CD1c-positive myeloid dendritic cell (primary cell): ENCODE data around the gene SPATA19.
A peak's percentile ranks its signal among the peaks of the same experiment; 100 is the strongest.

Experiments used
- DNase-seq: peaks from one replicate; pipeline ENCODE4 v3.0.0-alpha.2; 2016; ENCODE audit errors: extremely low spot score

Gene SPATA19

DNA sequence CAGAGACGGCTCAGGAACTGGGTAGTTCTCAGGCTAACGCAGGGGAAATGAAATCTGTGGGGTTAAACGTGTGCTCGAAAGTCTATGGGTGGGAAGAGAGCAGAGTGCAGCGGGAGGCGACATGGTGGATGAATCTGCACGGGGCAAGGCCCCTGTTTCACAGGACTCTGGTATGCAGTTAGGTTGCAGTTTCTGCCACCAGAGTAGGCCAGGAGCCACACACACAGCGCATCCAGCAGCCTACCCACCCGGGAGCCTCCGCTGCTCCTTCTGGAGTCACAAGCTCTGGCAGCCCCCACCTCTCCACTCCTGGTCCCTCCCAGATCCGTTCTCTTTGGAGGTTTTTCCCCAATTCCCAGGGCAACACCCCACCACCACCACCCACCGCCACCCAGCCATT is 27.0 kb downstream of the SPATA19 start:
- no peak for DNase-seq

DNA sequence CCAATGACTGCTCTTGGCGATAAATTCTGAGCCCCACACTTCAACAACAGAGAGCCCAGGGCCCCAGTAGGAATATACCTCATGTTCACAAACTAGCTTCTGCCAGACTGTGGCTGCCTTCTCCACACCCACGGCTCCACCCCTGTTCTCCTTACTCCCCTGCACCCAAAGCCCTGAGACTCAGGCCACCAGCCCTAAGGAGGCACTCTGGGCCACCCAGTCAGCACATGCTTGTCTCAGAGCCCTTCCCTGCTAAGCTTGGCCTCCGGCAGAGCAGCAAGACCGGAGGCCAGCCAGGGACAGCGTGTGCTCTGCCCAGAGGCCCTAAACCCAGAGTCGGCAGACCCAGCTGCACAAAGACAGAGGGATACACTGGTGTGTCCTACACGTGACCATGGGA is 27.9 kb downstream of the SPATA19 start:
- no peak for DNase-seq

DNA sequence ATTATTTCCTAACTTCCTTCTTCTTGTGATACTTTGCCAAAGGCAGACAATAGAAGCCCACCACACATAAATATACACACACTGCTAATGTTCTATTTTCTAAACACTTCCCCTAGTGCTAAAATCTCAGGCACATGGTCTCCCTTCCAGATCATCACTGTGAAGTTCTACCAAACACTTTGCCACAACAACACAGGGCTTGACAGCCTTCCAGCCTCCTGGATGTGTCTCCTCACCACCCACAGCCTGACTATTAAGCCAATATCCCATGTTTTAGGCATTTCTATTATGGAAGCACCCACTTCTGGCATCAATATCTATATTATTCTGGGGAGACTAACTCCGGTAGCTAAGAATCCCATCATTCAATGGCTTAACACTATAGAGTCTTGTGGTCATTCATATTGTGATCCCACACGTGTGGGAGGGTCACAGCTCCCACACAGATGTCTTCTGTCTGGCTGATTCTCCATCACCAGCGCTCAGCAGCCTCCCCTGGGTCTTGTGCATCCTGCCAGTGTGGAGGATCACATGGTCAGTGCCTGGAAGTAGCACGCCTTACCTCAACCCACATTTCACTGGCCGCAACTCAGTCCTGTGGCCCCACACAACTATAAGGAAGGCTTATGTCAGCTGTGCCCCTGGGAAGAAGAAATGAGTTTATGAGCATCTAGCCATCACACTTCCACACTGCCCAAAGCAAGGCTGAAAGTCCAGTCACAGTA is 29.0 kb downstream of the SPATA19 start:
- no peak for DNase-seq

DNA sequence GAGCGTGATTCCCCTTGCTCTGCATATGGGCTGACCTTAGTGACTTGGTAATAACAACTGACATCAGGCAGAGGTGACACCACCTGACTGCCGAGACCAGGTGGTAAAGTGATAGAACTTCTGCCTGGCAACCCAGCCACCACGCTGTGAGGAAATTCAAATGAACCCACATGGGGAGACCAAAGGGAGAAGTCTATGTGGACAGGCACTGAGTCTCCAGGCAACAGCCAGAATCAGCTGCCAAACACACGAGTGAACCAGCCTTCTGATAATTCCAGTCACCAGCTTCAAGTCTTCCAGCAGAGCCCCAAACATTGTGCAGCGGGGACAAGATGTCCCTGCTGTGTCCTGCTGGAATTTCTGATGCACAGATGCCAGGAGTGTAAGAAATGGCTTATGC is 29.7 kb downstream of the SPATA19 start:
- no peak for DNase-seq

DNA sequence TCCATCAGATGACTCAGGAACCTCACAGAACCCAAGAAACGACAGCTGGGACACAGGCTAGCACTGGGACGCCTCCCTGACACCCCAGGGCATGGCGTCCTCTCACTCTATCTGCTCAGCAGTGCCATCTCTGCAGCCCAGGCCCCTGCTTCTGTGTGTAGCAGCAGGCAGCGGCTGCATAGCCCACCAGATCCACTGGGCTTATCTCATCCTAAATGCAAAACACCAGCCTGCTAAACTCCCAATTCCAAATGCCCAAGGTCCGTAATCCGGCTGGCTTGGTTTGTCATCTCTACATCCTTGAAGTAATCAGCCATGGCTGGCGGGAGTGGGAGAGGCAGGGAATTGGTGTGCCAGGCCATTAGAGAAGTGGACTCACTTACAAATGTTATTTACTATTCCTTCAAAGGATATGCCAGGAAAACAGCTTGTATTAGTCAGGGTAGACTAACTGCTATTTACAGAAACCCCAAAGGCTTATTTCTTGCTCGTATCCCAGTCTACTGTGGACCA is 30.7 kb downstream of the SPATA19 start:
- DNase-seq, result no peak

DNA sequence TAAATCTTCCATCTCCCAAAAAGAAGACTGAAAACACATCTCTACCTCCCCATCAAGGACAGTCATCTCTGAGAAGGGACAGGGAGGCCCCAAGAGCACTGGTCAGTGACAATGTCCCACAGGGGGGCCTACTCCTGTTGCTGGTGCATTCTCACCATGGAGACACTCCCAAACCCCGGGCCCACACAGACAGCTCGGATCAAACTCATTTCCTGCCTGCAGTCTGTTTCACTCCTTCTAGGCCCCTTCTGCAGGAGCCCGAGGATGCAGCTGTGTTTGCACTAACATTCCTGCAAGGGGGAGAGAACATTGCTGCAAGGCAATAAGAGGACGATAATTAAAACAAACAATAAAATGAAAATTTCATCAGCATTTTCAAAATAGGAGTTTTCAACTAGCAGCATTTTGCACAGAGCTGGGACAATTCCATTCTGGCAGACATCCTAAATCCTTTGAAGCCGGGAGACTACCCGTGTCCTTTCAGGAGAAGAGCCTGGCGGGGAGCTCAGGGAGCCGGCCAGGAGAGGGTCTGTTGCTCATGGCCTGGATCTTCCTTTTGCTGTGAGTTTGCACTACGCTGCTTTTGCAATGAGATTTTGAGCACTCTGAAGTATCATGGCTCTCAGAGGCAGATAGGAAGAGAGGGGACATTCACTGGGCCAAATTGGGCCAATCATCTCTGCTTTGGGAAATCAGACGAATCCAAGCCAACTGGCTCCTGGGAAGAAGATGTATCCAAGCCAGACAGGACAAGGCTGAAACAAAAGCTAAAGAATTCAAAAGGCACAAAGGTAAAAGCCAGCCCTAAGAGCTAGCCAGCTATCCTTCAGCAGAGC is 33.2 kb downstream of the SPATA19 start:
- no peak for DNase-seq

DNA sequence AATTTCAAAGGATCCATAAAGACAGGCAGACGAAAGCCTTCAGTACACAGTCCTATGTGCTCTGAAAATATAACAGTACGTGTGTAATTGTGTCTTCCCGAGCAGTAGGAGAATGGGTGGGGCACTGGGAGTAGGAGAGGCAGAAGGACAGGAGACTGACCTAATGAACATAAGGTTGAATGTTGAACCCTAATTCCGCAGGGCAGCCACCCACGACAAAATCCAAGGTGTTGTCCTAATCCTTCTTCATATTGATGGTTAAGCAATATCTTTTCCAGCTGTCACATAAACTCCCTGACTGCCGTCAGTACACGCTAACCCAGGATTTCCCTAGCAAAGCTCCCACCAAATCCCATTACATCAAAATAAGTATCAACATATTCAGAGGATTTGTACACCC is 34.5 kb downstream of the SPATA19 start:
- no peak for DNase-seq

DNA sequence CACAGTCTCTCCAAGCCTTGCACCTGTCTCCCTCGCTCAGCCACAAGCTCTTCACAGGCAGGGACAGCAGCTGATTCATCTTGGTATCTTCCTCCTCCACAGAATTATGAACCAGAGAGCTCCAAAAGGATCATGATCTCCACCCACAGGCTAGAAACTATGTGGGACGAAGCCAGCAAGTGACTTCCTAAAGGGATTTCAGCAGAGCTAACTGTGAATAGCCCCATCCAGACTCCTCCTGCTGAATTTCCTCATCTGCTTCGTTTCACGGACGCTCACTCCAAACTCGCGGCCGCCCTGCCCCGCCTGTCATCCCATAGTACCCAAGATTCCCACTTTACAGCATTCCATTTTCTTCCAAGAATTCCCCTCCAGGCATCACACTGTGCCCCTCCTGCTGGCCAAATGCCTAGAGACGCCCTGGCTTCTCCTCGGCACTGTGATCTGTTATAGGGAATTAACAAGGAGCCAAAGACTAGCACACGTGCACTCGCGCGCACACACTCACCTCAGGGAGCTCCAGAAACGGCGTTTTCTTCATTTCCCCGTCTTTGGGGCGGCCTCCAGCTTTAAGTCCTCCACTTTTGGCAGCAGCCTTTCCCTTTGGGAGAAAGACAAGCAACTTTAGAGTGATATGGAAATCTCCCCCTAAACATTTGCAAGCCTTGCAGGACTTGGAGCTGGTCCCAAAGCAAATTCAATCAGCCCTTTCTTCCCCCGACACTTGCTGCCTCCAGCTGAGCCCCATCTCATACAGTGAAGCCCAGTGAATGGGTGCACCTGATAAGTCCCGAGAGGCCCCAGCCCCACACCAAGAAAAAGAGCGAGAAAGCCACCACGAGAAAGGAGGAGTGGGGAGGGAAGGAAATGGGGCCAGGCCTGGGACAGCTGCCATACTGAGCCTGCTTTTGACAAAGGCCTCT is 35.5 kb downstream of the SPATA19 start:
- peak; percentile 18 for DNase-seq

DNA sequence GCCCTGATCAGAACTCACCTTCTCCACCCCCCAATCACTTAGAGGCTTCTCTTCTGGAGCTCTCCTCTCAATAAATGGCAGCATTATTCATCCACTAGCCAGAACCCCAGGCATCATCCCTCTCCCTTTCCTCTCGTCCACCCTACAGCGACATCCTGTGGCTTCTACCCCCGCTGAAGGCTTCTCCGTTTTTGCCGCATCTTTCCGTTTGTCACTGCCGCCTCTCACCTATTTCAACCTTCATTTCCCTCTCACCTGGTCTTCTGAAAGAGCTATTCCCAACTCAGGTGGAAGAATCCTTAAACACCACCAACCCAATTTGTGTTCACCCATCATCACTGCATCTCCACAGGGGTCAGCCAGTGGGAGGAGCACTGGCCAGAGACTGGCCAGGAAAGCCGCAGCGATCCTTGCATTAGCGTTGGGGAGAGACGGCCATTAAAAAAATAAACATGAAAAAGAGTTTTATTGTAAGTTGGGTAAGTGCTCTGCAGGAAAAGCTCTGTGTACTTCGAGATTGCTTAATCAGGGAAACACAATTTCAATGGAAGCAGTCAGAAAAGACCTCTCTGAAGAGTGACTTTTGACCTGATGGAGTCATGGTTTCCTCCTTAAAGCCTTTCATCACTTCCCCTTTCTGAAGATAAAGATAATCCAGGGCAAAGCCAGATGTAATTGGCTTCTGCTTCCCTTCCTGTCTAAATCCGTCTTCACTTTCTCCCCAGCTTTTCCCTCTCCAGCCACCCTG is 36.7 kb downstream of the SPATA19 start:
- DNase-seq, result peak; percentile 29

DNA sequence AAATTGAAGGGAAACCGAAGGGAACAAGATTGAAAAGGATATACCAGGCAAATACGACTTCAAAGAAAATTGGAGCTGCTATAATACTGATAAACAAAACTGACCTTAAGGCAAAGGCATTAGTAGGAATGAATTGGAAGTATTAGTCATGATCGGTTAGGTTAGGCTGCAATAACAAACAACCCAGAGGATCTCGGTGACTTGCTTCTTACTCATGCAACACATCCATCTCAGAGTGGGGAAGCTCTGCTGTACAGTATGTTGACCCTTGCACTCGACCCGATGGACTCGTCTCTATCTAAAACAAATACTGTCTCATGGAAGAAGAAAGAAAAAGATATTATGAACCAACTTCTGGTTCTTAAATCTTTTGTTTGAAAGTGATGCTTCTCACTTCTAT is 42.3 kb downstream of the SPATA19 start:
- DNase-seq, result no peak

DNA sequence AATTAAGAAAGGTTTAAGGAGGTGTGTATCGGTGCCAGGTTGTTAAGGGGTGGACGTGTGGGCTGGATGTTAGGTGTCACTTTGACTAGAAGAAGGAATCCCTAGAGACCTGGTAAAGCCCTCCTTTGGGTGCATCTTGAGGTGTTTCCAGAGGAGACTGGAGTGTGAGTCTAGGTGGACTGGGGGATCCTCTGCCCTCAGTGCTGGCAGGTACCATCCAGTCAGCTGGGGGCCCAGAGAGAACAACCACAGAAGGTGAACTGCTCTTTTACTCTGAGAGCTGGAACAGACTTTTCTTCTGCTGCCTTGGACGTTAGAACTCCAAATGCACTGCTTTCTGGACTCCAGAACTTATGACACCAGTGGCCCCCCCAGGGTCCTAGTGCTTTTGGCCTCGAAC is 44.0 kb downstream of the SPATA19 start:
- DNase-seq, result no peak

DNA sequence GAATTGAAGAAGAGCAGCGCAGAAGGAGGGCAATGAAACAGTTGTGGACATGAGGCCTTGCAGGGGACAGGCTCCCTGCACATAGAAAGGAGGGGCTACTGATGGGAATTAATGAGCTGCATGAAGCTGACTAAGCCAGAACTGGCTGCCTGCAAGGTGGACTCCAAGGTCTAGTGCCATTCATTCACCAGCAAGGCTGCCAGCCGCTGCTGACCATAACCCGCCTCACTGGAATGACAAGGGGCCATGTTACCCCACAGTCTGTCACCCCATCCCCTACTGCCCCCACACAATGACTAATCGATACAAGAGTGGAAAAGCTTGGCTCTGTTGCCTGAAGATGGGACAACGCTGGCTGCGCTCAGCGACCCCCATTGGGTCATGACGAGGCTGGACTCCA is 44.6 kb downstream of the SPATA19 start:
- DNase-seq, result no peak

DNA sequence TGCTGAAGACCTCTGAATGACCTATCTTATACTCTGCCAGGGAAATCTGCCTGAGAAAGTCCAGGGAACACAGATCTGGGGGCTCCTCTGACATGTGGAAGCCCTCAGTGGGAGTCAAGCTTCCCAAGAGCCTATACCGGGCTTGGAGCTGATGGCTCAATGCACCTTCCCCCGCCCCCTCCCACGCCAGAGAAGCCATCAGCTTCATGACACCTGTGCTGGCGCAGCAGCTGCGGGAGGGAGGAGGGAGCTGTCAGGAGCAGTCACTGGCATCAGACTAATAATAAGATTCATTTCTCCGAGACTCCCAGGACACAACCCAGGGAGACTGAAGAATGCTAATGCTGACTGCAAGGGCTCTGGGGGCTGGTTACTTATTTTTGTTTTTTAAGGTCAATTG is 47.8 kb downstream of the SPATA19 start:
- DNase-seq, result no peak

DNA sequence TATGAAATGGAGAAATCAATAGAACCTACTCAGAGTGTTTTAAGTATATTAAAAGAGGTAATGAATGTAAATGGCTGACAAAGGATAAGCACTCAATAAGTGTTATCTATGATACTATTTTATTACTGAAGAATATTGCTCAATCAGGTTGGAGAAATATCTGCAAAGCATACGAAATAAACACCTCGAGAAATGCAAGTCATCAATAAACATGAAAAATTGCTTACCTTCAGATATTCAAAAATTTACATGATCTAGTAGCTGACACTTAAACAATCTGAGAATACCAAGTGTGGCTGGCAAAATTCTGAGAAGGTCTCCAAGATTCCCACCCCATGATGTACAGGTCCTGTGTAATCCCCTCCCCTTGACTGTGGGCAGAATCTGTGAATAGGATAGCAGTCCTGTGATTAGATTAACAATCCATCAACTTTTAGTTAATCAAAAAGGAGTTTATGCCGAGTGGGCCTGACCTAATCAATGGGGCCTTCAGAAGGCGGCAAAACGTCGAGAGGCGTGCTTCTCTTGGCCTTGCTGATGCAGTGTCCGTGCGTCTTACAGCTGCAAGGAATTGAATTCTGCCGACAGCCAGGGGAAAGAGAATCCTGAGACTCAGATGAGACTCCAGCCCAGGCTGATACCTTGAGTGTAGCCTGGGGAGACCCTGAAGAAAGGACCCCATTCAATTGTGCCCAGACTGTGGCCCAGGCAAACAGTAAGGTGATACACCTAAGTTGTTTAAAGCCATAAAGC is 49.1 kb downstream of the SPATA19 start:
- no peak for DNase-seq

DNA sequence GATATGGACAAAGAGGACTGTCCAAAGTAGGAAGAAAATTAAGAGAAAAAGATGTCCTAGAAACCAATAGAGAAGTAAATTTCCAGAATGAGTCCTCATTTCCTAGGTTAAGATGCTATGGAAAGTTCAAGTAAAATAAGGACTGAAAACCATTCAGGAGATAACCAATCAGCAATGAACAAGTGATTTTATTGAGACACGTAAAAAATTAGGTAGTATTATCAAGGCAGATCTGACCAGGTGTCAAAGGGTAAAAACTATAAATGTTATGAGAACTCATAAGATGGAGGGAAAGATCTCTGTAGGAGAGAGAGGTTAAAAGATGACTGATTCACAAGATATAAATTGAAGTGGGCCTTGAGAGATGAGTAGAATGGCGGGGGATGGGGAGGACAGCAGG is 50.2 kb downstream of the SPATA19 start:
- no peak for DNase-seq

DNA sequence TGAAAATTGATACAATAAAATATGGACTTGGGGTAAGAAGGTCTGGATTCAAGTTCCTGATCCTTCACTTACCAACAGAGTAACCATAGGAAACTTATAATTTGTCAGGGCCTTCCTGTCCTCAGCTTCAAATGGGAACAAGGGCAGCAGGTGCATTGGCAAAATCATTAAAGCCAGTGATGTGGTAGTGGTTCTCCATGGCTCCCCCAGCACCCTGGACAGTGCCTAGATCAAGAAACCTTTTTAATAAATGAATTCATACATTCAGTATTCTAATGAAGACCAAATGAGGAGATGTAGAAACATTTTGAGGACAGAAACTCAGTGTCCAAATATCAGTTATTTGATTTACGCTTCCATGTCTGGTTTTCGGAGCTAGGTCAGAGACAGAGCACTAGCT is 51.1 kb downstream of the SPATA19 start:
- DNase-seq, result no peak

DNA sequence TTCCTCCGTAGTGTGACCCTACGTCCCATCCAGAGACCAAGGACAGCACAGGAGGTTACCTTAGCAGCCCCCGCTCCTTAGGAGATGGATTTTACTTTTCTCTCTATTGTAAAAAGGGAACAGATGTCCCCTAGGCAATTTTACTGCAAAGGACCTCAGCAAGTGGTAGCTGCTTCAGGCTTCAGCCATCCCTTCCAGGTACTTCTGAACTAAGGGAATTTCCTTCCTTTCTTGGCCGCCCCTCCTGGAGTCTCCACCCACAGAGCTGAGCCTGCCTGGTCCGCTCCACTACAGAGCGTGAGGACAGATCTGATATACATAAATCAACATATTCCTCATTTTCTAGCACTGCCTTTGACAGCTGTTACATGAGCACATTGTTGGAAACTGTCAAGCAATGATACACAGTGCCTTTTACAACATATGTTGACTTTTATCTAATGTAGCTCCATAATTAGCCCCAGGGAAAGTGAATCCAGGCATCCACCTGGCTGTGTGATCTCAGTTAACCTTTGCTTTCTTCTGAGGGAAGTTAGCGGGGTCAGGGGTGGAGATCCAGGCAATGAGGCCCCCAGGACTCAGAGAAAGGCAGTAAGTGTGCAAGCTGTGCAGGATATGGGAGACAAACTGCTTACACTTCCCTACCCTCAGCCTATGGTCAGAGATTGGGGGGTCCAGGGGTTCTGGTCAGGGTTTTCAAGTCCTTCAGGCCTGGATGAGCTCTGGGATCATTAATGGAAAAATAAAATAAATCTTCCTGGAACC is 51.9 kb downstream of the SPATA19 start:
- no peak for DNase-seq

DNA sequence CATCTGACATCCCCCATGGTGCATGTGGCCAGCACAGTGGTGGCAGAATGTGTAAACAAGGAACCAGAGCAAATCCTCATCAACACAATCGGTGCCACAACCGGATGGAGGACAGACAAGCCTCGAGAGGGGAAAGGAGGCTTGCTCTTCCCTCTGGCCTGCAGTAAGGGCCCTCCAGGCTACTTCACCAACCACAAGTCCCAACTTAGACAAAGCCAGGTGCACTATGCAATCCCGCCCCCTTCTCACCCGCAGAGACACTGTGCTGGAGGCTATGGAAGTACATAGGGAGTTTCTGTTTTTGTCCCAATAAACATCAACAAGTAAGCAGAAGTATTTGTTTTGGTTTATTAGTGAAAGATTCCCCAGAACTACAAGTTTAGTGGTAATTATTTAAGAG is 54.3 kb downstream of the SPATA19 start:
- DNase-seq, result no peak
